ENCODE data around the gene HMGB2. TPM values are rescaled to one million over a fixed set of nuclear protein-coding genes. Genes with fewer than 3 reads are reported as not detected.

The HMGB2 gene
- total RNA-seq, 1 experiment from 2014 or later = 219 TPM

- DNase-seq (ENCODE audit: low spot score) = no peak
Measured at GRCh38 chr4:173288296-173288695, 45.9 kb downstream of the HMGB2 start.

GRCh38 chr4:173287486-173287885 lies 46.7 kb downstream of the HMGB2 start:
- no peak for DNase-seq (ENCODE audit: low spot score)

GRCh38 chr4:173284463-173284862 lies 49.7 kb downstream of the HMGB2 start:
- no peak for DNase-seq (ENCODE audit: low spot score)

DNA sequence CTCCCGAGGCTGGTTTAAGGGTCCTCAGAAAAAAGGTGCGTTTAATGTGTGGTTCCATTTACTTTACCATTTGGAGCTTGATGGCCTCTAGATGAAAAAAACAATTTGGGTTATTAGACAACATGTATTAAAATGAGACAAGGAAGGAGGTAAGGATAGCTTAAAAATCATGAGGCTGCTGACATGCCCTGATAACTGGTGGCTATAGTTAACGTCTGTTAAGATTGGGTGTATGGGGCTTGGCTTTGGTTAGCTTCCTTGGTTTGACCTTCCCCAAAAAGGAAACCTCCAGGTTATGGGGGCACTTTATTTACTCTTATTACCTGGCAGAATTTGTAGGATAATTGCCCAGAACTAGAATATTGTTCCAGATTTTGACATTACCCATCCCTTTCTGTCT lies 51.5 kb downstream of the HMGB2 start:
- DNase-seq (ENCODE audit: low spot score) = no peak

DNA sequence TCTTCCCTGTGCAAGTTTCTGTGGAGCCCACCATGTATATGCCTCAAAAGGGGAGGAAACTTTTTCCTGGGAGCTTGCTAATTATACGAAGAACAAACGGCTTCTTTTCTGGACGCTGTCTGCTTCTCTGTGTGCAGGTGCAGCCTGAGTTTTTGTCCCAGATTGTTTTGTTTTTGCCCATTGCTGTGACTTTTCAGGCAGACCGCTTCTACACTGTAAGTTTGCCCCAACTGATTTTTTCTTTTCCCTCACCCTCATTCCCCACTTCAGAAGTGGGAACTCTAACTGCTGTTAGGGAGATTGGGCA lies 51.9 kb downstream of the HMGB2 start:
- no peak for DNase-seq (ENCODE audit: low spot score)

DNA sequence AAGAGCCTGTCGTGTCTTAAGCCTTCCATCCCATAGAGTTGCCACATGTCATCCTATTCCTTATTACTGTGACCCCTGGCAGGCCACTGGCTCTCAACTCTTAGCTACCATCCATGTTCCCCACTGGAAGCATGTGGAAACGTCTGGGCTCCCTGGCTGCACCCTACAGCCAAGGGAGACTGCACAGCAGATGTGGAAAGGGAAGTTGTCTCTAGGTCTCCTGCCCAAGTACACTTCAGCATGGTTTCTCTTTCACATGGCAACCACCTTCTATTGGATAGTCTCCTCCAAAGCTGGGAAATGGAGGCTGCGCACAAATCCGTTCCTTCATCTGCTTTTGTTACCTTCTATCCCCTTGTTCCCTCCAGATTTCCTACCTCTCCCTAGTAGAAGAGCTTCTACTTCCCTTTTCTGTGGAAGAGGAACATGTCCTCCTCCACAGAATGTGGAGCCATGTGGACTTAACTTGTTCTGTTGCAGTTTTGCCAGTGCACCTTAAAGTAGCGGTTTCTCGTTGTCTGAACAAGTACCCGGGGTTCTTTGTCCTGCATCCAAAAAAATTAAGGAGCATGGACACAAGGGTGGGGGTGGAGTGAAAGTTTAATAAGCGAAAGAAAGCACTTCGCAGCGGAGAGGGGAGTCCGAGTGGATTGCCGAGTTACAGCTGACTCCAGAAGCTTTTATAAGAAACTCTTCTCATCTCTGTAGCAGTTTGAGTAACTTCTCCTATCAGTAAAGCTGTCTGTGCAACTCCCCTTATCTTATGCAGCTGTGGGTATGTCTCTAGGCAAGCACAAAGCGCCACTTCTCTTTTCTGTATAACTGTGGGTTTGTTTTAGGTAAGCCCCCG lies 52.5 kb downstream of the HMGB2 start:
- no peak for DNase-seq (ENCODE audit: low spot score)

Other genes starting within 250 kb of the HMGB2 start
- gene GALNT7, start 165.5 kb downstream of the HMGB2 start, total RNA-seq (2014; rRNA removed; shearing (Covaris generic)) = 56.7 and 57.1 TPM in 2 replicates
- gene SAP30, start 36.6 kb upstream of the HMGB2 start, total RNA-seq (2014; rRNA removed; shearing (Covaris generic)) = 27.3 and 34.8 TPM in 2 replicates
- gene SCRG1, start 64.8 kb upstream of the HMGB2 start, total RNA-seq (2014; rRNA removed; shearing (Covaris generic)) = not detected in 2 replicates
- gene HAND2, start 195.9 kb upstream of the HMGB2 start, total RNA-seq (2014; rRNA removed; shearing (Covaris generic)) = 0.06 and 1.2 TPM in 2 replicates